HK-2 (cell line): ENCODE measurements around the gene SCTR.

Experiments
- DNase-seq: peaks from one replicate; pipeline ENCODE4 v3.0.0-alpha.2; 2018; ENCODE audit not compliant: unreplicated experiment

Gene SCTR

GRCh38 chr2:119523383-119523951, 816 bp downstream of the SCTR start:
- DNase-seq = no peak

DNA sequence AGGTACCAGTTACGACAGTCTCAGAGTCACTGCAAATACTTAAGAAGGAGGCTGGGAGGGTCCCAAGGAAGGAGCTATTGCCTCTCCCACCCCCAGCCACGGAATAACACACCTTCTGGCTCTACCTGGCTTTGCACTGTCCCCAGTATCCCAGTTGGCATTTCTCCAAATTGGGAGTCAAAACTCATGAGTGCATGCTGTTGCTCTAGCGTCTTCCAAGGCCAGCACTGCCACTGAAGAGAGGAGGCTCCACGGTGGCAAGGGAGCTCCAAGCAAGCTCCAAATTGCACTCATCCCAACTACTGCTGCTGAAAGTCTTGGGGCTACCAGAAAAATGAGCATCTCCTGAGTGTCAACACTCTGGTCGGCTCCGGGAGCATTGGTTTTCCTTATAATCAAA, 1.6 kb downstream of the SCTR start:
- no peak for DNase-seq

- no peak for DNase-seq
Observed at GRCh38 chr2:119521433-119522050, 2.7 kb downstream of the SCTR start.

DNA sequence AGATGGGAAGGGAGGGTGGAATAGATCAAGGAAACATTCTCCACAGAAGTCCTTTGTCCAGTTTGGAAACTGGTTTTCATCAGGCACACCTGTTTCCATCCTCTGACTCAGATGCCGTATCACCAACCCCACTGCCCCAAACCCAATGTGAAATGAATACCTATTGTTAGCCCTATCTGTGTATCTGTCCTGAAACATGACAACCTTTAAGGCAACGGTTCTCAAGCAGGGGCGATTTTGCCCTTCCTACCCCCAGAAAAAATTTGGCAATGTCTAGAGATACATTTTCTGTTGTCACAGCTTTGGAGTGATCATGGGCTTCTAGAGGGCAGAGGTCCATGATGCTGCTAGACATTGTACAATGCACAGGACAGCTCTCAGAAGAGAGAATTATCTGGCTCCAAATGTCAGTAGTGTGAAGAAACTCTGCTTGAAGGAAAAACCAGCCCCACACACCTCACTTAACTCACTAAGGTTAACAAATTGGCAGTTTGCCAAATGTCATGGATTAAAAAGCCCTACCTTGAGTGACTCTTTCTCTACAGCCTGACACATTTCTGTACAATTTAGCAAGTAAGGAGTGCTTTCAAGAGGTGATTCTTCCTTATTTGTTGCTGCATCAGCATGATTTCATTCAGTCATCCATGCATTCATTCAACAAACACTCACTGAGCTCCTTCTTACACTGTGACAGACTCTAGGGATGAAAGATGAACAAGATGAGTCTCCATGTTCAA, 3.4 kb downstream of the SCTR start:
- DNase-seq = no peak

GRCh38 chr2:119519057-119519408, 5.2 kb downstream of the SCTR start:
- no peak for DNase-seq

DNA sequence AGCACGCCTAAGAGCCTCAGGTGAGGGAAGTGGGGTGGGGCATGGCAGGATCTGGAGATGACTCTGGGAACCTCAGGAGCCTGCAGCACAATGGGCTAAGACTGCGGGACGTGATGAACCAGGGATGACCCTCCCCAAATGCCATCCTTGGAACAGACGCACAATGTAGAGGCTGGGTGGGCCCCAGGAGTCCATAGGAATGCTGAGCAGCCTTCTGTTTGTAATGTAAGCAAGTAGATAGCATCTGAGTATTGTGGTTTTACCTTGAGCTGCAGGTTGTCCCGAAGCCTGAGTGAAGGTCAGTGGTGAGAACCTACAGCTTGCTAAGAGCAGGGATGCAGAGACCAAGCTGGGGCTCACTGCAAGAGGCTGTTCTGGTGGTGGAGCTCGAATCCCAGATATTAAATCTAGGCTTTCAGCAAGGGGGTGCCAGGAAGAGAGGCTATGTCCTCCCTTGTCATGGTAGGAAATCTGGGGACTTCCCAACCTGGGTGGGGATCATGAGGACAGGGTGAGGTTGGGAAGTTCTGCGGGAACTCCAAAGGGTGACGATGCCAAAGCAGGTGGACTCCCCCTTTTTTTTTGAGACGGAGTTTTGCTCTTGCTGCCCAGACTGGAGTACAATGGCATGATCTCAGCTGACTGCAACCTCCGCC, 5.8 kb downstream of the SCTR start:
- no peak for DNase-seq

DNA sequence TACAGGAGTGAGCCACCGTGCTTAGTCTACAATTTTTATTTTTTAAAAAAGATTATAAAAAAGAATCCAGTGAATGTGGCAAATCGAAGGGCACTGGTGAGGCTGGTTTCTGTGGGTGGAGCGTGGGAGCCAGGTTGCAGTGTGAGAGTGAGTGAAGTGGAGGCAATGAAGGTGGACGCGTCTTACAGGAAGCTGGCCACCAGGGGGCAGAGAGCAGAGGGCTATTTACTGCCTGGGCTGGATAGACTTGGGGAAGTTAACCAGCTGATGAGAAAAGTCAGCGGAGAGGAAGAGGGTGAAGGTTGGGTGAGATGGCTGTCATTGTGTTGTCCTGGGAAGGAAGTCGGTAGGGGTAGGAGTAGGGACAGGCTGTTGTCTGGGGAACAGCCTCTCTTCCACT, 6.8 kb downstream of the SCTR start:
- peak; percentile 53 for DNase-seq

DNA sequence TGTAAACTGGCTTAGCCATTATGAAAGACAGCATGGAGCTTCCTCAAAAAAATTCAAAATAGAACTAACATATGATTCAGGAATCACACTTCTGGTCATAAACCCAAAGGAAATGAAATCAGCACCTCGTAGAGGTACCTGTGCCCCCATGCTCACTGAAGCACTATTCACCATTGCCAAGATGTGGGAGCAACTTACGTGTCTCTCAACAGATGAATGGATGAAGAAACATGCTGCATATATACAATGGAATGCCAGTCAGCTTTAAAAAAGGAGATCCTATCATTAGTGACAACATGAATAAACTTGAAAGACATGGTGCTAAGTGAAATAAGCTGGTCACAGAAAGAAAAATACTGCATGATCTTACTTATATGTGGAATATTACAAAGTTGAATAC, 8.2 kb downstream of the SCTR start:
- DNase-seq = no peak

DNA sequence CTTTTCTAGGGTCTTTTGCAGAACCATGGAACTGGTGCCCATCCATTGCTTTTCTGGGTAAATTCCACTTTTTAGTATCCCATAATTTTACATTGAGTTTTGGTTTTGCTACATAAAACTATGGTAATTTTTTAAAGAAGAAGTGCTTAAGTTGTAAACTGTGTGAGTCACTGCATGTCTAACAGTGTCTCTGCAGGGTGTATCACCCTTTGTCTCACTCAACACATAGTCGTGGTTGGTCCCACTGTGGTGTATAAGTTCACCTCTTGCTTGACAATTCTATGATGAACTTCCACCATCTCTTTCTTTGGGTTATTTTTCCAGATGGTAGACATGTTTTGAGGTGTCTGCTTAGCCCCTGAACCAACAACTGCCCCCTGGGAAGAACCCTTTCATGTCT, 10.5 kb downstream of the SCTR start:
- DNase-seq = no peak

GRCh38 chr2:119512946-119513345, 11.3 kb downstream of the SCTR start:
- DNase-seq = no peak

GRCh38 chr2:119511989-119512388, 12.3 kb downstream of the SCTR start:
- DNase-seq = no peak

DNA sequence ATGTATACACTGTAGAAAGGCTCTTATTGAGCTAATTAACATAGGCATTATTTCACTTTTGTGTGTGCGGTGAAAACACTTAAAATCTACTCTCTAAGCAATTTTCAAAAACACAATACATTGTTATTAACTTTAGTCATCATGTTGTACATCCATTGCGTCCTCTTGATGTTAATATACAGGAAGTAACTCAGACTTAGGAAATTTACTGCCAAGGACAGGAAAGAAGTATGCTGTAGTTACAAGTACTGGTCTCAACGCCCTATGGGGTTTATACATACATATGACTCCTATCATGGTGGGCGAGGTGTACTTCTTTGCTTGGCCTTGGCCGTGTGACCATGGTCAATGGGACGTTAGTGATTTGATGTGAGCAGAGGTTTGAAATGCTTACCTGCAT, 15.5 kb downstream of the SCTR start:
- DNase-seq = no peak

GRCh38 chr2:119496682-119497081, 27.6 kb downstream of the SCTR start:
- DNase-seq = no peak

DNA sequence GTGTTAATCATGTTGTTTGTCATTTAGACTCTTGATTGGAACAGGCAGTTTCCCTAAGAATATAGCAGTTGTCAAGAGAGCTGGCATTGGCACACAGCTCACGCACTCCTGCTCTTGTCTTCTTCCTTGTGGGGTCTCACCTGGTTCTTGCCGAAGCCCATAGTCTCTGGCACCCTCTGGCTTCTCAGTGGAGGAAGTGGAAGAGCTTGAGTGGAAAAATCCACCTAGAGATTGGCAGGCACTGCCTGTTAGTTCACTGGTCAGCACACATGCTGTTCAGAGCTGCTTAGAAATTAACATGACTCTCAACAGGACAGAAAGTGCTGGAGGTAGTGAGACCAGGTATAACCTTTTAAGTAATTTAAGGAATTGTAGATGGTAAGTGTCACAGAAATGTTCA, 28.3 kb downstream of the SCTR start:
- DNase-seq = no peak

DNA sequence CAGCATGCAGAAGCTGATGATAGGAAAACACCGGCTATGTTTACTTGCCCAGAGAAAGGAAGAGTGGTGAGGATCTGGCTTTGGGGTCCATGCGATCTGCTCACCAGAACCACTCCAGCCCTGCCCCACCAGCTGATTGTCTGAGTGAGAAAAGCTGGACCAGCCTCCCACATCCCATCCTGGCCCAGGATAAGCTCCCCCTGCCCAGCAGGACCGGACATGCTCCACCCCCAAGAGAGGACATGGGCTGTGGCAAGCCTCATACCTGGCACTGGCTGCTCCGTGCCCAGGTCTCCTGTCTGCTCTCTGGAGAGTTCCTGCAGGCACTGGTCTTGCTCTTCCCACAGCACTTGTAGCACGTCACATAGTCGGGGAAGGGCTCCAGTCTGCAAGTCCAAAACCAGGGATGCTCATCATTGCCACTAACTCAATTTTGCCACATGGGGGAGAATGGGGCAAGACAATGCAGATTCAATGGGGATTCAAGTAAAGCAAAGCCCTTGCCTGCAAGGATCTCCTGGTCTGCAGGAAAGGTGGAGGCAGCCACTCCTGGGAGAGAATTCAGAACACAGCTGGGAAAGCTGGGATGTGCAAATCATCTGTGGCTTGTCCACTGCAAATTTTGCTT, 30.0 kb downstream of the SCTR start:
- DNase-seq = no peak

- peak; percentile 74 for DNase-seq
Observed at GRCh38 chr2:119491776-119492525, 32.3 kb downstream of the SCTR start.

DNA sequence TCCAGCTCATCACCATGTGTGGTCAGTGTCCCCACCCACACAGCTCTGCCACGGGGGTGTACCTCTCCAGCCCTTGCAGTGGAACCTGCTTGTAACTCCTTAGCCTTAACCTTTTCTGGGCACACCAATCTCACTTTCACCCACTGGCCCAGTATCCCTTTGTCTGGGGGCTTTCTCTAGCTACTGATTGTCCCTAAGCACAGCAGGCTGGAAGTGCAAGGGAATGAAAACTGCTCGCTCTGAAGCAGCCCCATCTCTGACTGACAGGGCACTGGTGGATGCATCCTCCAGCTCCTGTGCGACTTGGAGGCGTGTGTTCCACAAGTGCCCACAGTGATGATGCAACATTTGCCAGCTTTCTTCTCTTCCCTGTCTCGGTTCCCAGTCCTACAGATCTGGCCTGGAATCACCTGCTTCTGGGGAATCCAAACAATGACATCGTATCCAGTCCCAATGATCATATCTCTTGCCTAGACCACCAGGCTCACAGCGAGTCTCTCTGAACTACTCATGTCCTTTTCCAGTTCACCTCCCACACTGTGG, 33.6 kb downstream of the SCTR start:
- peak; percentile 46 for DNase-seq

DNA sequence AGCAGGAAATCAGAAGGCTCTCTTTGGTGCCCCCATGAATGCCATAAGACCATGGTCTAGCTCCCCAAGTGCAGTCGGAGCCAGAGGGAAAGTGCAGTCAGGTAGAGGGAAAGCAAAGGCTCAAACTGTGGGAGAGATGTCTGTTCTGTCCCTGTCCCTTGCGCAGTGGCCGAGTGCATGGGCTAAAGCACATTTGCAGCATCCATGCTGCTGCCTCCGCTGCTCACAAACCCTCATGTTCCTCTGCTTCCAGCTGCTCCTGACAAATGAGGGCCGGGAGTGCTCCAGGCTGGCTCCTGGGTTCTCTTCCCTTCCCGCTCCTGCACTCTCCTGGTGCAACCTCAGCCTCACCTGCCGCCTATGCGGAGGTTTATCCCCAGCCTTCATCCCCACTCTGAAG, 34.2 kb downstream of the SCTR start:
- no peak for DNase-seq

GRCh38 chr2:119489232-119489952, 34.9 kb downstream of the SCTR start:
- DNase-seq = no peak

GRCh38 chr2:119488245-119489214, 35.8 kb downstream of the SCTR start:
- DNase-seq = no peak
